PC-9 (cell line): ENCODE measurements around the gene SAMHD1.

Experiments used
- EZH2 ChIP-seq: fragments of 200-600 bp; sonication (generic); IDR thresholded peaks from 2 replicates; pipeline ENCODE4 v1.8.0; 2017; ENCODE audit warnings: antibody characterized with exemption, low read depth
- TF ChIP-seq, protein P1 (sequence below): fragments of 200-600 bp; sonication (generic); conservative IDR thresholded peaks from 2 replicates; pipeline ENCODE4 v1.6.1; 2017; ENCODE audit warnings: mixed run types, antibody characterized with exemption, mild to moderate bottlenecking, moderate library complexity

DNA sequence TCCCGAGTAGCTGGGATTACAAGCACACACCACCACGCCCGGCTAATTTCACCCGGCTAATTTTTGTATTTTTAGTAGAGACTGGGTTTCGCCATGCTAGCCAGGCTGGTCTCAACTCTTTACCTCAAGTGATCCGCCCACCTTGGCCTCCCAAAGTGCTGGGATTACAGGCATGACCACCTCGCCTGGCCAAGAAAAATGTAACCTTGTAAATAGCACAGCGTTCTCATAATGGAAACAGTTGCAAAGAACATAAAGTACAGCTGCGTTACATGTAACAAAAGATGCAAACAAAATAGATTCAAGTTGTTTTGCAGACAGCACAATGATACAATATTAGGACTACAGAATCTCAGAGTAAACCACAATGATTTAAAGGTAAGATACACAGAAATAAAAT lies 60.9 kb downstream of the SAMHD1 start:
- TF ChIP-seq, protein P1, sequence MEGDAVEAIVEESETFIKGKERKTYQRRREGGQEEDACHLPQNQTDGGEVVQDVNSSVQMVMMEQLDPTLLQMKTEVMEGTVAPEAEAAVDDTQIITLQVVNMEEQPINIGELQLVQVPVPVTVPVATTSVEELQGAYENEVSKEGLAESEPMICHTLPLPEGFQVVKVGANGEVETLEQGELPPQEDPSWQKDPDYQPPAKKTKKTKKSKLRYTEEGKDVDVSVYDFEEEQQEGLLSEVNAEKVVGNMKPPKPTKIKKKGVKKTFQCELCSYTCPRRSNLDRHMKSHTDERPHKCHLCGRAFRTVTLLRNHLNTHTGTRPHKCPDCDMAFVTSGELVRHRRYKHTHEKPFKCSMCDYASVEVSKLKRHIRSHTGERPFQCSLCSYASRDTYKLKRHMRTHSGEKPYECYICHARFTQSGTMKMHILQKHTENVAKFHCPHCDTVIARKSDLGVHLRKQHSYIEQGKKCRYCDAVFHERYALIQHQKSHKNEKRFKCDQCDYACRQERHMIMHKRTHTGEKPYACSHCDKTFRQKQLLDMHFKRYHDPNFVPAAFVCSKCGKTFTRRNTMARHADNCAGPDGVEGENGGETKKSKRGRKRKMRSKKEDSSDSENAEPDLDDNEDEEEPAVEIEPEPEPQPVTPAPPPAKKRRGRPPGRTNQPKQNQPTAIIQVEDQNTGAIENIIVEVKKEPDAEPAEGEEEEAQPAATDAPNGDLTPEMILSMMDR, result no peak
- TF ChIP-seq EZH2, result no peak
